NCI-H2227 treated with DMSO at 0.1 percent for 48 hours (cell line): ENCODE results near the gene MED12L.

ENCODE experiments used
- DNase-seq: peaks from one replicate; lab custom pipeline; 2025; lab: John Stamatoyannopoulos, UW

Gene MED12L

DNA sequence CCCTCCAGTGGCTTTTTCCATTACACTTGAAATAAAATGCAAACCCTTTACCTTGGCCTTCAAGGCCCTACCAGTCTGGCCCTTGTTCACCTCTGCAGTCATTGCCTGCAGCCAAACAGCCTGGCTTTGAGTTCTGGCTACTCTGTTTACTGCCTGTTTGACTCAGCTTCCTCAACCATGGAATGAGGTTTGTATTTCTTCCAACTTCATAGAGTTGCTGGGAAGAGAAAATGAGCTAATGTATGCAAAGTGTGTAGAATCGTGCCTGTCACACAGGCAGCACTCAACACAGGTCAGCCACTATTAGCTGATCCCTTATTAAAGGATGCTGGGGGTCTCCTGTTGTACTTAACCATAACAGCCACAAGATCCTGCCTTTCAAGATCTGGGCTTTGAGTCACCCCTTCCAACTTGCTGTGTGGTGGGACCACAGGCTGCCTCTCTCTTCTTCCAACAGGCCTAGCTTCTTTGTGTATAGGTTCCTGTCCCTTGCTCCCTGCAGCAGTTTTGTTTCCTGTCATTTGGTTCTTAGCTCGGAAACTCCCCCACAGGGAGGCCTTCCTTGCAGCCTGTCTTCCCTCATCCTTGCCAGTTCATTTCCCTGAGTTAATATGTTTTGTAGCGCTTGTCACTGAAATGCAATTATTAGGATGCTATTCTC lies 6.4 kb downstream of the MED12L start:
- DNase-seq: no peak

DNA sequence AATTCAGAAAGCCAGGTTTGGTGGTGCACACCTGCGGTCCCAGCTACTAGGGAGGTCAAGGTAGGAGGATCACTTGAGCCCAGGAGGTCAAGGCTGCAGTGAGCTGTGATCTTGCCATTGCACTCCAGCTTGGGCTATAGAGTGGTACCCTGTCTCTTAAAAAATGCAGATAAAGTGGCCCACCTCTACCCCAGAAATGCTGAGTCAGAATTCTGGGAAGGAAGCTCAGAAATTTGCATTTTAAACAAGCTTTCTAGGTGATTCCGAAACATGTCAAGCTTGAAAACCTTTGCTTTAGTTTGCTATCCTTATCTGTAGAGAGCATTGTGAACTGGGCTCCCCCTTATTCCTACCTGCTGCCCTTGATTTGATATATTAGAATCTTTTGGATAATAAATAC lies 7.7 kb downstream of the MED12L start:
- DNase-seq: no peak

DNA sequence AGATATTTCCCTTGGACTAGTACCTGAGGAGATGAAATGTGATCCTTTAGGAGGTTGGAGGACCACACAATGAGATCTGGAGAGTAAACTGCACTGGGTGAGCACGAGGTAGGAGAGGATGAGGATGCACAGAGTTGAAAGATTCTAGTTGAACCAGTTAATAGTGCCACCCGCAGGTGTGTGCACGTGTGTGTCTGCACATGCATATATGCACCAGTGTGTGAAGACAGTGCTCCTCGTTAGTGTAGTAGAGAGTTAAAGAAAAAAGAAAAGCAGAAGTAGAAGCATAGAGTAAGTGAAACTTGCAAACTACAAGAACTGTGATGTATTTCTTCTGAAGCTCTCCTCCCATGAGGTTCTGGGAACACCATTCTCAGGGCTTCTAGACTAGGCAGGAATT lies 8.4 kb downstream of the MED12L start:
- DNase-seq: no peak

DNA sequence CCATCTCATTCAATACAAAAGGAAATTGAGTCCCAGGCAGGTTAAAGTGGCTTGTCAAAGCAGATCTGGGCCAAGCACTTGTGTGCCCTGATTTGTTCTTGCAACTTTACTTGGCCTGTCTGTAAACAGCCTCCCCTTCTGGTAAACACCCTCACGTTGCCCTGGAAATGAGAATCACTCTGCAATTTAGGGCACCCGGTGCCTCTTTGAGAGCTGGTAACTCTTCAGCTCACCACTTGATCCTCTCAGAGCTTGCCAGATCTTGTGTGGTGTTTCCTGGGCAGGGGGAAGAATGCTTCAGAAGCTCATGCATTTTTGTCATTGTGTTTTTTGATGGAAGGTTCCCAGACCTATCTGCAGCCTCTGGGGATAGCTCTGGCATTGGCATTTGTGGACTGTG lies 11.3 kb downstream of the MED12L start:
- DNase-seq: no peak

DNA sequence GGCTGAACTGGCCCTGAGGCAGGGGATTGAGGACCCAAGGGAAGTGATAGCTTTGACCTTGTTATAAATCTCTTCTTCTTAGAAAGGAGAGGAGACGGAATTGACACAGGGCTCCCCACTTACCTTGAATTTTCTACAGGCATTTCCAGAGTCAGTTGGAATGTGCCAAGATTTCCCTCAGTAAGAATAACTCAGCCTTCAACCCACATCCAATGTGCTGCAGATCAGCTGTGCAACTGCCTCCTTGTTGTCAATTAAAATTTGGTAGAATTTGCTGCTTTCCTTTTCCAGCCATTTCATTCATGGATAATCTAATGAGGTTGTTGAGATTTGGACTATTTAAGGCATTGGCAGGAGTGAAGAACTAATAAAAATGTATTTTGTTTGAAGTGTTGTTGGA lies 14.6 kb downstream of the MED12L start:
- DNase-seq: no peak

DNA sequence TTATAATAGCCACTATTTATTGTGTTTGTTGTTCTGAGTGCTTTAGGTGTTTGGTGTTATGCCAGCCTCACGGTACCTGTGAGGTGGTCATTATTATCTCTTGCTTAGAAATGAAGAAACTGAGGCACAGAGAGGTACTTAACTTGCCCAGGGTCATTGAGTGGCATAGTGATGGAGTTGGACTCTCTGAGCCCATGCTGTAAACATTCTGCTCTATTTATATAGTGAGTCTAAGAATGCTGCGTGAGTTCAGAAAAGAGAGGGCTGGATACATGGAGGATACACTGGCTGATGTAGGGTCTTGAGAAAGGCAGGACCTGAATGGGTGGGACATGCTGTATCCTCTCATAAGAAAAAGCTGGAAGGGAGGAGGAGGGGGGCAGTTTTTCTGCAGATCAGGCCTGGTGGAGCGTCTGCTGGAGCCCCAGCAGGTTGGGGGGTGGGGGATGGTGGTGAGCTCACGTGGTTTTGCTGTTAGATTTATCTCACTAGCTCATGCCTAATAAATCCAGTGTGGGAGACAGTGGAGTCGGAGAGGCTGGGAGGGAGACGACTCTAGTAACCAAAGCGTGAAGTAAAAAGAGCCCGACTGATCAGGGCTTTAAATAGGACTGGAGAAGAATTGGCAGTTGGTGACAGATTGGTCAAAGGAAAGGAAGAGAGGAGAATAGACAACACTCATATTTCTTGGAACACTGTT lies 16.0 kb downstream of the MED12L start:
- DNase-seq: no peak

DNA sequence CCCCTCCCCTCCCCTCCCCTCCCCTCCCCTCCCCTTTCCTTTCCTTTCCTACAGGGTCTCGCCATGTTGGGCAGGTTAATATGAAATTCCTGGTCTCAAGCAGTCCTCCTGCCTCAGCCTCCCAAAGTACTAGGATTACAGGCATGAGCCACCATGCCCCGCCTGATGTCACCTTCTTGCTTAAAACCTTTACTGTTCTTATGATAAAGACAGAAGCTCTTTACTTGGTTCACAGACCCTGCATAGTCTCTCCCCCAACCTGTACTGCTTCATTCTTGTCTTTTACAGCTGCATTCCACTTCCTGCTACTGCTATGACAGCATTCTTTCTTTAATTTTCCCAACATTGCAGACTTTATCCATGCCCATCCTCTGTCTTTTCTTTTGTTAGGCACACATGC lies 20.8 kb downstream of the MED12L start:
- DNase-seq: no peak

DNA sequence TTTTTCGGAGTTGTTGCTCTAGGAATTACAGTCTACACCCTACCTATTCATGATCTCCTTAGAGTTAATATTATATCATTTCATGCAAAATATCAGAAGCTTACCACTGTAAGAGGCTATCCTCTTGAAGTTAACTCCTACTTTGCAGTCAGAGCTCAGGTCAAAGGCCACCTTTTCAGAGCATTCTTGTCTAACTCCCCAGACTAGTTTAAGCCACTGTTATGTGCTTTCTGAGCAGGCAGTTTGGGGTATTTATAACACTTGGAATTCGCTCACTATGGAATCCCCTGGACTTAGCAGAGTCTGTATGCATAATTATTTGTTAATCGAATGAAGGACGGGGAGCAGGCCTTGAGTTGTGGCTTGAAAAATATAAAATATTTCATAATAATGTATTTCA lies 21.7 kb downstream of the MED12L start:
- no peak for DNase-seq

DNA sequence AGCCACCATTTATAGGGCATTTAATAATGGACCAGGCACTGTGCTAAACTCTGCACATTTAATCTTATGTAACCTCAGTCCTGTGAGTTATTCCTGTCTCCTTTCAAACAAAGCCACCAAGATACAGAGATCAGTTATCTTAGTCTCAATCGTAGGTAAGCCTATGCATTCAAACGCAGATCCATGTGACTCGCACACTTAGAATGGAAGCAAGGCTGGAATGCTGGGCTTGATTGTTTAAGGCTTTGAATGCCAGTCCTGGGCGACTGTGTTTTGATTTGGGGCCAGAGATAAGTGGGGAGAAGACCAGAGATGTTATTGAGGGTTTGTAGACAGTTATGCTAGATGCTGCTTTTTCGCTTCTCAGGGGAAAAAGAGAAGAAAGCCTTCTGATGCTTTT lies 22.2 kb downstream of the MED12L start:
- no peak for DNase-seq

DNA sequence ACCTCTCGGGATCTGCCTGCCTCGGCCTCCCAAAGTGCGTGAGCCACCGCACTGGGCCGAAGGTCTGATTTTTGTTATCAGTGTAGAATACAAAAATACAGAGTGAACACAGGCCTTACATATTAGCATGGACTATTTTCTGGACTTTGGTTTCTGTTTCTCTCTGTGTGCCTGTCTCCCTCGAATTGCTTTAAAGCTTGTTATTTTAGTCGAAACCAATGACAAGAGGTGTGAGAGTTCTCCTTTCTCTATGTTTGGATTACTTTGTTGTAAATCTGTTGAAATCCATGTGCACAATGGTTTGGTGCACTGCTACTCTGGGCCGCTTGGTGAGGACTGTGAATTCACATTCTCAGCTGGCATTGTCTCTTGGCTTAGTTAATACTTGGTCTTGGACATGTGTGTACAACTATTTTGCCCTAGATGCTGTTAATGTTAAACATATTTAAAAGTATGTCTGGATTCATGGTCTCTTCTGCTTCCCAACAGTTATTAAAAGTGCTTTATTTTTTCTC lies 23.9 kb downstream of the MED12L start:
- DNase-seq: no peak

DNA sequence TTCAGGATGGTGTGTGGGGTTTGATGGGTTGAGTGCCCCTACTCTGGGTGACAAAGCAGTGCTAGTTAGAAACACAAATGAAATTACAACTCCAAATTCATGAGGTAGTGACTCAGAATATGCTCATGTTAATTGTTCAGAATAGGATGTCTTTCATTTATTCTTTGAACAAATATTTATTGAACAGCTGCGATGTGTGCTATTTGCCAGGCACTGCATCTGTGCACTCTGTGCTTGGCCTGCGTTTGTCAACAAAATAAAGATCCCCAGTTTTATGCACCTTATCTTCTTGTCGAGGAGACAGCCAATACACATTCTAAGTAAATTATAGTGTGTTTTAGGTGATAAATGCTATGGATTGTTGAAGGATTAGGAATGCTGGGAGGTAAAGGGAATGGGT lies 27.3 kb downstream of the MED12L start:
- no peak for DNase-seq

DNA sequence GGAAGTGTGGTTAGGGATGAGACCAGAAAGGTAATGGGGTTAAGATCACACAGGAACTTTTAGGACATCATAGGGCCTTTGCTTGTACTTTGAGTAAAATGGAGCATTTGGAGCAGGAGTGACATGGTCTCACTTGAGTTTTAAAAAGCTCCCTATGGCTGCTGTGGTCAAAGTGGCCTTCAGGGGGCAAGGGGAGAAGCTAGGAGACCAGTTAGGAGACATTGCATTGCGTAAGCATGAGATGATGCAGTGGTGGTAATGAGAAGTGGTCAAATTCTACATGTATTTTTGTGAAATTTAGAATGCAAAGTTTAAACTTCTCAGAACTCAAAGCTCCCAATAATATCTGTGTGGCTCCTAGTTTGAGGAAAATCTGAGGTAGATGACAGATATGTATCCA lies 27.9 kb downstream of the MED12L start:
- no peak for DNase-seq

DNA sequence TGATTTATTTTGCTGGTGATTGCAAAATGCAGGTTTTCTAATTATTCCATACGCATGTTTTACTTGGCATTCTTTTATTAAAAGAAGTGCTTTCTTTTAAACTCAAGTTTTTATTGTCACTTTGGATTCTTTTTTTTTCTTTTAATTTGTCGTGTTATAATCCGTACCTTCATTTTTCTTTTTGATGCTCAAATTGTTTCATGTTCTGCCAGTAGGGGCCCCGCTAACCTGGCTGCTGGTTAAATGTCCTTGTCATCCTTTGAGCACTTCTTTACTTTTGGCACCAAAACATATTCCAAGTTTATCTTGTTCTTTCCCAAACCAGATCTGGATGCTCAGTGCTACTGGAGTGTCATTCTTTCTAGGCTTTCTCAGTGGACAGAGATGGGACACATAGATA lies 31.6 kb downstream of the MED12L start:
- DNase-seq: no peak

DNA sequence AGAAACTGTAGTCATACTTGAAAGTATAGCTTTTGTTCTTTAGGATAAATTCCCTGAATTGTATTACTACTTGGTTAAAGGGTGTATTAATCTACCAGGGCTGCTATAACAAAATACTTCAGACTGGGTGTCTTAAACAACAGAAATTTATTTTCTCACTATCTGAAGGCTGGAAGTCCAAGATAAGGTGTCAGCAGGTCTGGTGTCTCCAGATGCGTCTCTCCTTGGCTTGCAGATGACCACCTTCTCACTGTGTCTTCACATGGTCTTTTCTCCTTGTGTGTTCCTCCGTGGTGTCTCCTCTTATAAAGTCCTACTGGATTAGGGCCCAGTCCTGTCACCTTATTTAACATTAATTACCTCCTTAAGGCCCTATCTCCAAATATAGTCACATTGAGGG lies 33.7 kb downstream of the MED12L start:
- no peak for DNase-seq

DNA sequence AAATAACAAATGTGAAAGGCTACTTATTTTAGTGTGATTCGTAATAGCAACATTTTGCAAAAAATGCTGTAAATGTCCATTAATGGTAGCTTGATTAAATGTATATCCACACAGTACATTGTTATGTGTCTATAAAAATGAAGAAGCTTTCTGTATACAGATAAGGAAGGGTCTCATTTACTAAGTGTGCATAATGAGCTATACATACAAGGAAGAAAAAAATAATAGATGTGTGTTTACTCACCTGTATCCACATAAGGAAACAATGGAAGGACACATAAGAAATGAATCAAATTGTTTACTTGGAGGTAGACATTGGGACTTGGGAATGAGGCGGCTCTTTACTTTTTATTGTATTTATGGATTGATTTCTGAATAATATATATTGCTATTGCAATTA lies 34.9 kb downstream of the MED12L start:
- no peak for DNase-seq

DNA sequence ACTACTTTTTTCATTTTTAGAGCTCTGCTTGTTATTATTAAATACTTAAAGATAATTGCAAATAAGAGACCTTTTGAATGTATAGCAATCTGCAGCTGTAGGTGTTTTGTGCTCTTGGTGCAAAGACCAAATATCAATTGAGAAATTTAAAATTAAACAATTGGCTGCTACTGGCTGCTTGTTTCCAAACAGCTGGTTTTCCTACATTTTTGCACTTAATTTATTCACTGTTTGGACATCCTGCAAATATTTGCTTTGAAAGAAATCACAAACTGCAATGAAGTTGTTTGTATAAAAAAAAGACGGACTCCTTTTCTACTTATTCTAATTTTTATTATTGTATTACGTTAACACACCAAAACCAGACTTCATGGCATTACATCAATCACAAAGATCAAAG lies 35.6 kb downstream of the MED12L start:
- no peak for DNase-seq

DNA sequence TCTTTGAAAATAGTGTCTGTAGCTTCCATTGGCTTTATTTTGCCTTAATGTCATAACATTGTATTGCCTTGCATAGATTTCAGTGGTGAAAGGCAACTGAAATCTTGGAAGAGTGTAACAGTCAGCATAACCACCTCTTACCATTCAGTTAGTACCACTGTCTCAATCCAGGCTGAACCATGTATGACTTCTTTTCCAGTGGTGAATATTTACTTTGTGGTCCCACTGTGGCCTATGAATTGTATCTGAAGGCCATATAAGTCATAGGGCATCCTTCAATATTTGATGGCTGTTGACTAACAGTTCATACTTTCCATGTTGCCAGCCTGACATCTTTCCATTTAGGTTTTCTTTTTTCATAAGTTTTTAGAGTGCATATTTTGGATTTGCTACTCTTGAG lies 38.4 kb downstream of the MED12L start:
- DNase-seq: no peak

DNA sequence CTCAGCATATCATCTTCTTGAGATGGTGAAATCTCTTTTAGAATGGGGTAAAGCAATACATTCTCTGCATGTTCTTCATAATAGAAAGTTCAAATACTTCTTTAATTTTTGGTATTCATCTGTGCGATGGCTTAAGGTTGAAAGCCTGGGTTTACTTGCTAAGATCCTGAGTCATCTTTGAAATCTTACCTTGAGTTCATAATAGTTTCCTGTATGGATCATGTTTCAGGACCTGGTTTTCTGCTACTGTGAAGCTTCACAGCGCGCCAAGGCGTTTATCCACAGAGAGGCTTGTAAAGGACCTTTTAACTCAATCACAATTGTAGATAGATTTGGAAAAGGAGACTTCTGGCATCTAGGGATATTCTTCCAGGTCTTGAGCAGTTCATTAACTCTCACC lies 39.0 kb downstream of the MED12L start:
- no peak for DNase-seq

DNA sequence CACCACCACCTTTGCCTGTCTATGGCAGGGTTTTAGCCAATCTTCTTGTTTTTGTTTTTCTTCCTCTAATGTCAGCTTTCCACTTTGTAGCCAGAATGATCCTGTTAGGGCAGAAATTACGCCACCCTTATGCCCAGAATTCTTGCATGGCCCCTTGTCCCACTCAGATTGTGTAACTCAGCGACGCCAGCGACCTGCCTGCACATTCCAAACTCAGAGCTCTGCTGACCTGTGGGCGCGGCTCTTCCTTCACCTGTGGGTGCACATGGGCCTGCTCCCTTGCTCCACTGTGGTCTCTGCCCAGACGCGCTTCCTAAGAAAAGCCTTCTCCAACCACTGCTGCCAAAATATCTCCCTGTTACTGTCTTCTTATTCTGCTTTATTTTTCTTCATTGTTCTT lies 45.0 kb downstream of the MED12L start:
- no peak for DNase-seq

DNA sequence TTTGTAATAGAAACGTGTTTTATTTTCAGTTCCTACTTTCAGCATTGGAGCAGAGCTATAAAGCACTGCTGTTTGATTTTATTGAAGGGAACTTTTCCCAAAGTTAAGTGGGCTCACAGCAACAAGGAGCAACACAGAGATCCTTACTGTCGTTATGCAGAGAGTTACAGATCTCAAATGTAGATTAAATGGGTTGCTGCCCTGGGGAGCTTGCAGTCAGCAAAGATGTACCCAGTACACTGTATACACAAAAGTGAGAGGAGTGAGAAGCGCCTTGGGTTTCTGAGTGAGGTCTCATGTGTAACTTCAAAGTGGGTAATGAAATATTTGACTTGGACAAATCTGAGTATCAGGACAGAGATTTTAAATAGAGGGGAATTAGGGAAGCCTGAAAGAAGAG lies 47.7 kb downstream of the MED12L start:
- no peak for DNase-seq

DNA sequence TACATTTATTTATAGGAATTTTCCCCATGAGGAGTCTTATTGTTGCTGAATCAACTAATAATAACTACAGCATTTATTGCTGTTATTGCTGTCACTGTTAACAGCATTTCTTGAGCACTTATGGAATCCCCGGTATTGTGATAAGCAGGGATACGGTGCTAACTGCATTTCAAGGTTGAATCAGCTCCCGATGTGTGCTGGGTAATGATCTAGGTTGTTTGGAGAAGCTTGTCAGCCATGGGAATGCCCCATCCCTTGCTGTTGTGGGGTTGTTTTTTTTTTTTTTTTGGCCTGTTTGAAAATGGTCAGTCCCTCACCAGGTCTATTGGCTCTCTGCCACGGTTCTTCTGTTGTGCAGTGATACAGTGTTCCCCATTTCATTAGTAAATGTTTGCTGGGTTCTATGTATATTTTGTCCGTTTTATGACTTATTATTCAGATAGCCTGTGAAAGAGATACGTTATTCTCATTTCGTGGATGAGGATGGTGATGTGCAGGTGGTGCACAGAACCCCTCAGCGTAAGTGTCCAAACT lies 48.5 kb downstream of the MED12L start:
- DNase-seq: no peak

DNA sequence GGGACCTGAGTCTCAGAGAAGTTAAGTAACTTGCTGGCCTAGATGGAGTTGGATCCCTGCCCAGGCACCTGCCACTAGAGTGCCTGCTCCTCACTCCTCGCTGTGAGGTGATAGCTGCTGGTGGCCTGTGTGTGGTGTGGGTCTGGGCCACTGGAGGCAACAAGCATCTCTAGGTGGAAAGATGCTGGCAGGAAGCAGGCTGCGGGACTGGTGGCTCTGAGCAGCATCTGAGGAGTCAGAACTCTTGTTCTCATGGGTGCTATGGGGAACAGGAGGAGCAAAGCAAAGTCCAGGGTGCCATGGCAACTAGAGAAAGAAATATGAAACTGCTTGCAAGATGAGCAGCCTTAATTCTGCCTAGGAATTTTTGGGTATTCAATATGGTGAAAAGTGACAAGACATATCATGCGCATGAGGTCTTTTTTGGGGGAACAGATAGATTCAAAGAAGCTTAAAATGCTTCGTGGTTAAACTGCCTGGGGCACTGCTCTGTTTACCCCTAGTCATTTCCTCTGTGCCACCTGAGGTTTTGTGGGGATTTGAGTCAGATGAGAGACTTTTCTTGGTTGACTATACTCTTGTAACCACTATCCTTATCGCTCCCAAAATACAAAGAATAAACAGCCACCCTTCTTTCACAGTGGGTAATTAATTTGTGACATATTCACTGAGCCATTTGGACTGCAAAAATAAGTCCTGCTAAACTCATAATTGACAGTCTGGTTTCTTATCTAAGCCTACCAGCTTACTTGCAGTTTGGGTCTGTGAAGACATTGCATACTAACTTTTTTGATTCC lies 50.3 kb downstream of the MED12L start:
- no peak for DNase-seq

DNA sequence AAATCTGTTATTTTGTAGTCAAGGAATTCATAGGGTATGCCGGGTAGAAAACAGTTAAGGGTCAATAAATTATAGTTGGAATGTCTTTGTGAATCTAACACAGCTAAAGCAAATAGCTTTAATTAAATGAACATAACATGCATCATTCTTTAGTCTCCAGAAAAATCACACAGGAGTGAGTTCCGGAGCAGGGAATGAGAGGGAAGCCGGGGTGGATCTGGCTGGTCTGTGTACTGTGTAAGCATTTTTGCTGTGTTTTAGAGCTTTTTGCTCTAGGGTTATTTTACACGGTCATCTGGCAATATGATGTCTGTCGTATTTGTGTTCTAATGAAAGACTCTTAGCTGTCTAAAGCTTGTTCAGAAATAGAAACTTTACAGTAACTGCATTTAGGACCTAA lies 57.5 kb downstream of the MED12L start:
- no peak for DNase-seq
